Stimulated activated CD4-positive, alpha-beta T cell treated with anti-CD3 and anti-CD28 coated beads, Interleukin-1b, Interleukin-23, amount 100 ng/mL, for 24 hours (primary cell): ENCODE measurements around the gene SSH2.
"Not testable (repeated sequence)": the region's sequence is repeated elsewhere in the genome, so short reads cannot be mapped to it uniquely, and the experiment has no call there.

Source experiments
- DNase-seq, 4 experiments: peaks; one replicate each; pipeline ENCODE4 v3.0.0-alpha.2; 2020; ENCODE audit warnings: low read depth in 4 of 4, low spot score in 1 of 4

The SSH2 gene

GRCh38 chr17:29782917-29783316 lies 147.1 kb downstream of the SSH2 start:
- no peak for DNase-seq

- DNase-seq: not testable (repeated sequence)
These were observed 150.2 kb downstream of the SSH2 start for GRCh38 chr17:29779812-29780190.

DNA sequence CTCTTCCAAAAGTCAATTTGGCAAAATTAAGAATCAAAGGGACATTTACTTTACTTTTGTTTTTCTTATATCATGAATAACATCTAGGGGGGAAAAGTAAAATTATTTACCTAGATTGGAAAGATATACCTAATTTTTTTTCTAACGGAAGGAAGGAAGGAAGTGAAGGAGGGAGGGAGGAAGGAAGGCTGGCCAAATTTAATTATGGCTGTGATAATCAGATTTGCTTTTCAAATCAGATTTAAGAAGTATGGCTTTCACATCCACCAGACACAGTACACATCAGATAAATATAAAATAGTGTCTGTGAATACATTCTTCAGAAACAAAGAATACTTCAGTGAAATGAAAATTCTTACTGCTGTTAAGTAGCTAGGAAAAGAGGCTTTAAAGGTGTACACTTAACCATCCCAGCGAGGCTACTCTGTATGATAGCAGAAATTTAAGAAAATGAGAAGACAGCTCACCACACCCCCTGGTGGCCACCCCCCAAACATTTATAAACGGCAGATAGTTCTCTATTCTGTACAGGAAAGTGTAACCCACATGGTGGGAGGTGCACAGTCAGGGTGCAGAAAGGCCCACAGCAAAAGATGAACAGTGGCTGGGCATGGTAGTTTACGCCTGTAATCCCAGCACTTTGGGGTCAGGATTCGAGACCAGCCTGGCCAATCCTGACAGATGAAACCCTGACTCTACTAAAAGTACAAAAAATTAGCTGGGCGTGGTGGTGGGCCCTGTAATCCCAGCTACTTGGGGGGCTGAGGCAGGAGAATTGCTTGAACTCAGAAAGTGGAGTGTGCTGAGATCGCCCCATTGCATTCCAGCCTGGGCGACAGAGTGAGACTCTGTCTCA lies 150.8 kb downstream of the SSH2 start:
- DNase-seq: peak; percentile 38 to 74 (median 68)

DNA sequence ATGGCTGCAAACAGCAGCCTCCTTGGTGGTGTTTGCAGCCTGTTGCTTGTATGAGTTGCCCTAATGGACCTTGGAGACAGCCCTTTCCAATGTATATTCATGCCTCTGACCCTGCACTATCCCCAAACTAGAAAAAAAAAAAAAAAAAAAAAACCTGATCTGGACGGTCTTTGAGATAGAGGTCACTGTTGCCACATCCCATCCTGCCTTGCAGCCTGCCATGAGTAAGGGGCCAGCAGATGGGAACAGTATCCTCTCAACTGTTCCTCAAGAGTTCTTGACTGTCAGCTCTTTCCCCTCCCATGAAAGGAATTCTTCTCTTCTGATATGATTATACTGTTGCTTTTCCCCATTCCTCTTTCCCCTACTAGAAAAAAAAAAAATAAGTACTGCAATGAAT lies 152.4 kb downstream of the SSH2 start:
- DNase-seq: no peak

DNA sequence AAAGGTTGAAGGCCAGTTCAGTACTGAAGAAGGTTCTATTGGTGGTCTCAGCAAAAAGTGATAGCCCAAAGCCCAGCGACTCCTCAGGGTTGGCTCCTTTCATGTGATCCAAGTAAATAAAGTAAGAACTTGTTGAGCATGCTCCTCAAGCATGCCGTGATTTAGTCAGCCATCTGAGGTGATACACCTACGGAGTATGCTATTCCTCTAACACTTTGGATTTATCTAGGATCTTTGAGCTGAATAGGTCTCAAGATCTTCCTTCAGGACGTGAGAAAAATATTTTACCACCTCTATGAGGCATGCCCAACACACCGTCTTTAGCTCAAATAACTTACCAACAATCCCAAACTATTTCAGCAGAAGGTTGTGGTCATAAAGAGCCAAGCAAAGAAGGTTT lies 154.0 kb downstream of the SSH2 start:
- DNase-seq: no peak

GRCh38 chr17:29772981-29773380 lies 157.0 kb downstream of the SSH2 start:
- DNase-seq: no peak

DNA sequence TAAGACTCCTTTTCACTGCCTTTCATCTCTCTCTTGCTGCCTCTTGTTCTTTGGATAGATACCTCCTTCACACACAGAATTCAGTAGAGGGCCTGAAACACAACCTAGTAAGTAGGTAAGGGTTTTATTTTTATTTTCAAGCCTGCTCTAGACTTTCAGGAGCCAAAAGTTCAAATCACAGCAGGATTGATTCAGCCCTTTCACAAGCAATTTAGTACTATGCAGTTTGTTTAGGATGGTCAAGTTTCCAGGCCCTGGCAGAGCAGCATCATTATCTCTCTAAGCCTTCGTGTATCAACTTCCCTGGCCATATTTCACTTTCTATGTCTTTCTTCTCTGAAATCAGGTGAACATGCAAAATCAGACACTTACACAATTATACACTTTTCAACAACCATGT lies 158.5 kb downstream of the SSH2 start:
- DNase-seq: no peak

DNA sequence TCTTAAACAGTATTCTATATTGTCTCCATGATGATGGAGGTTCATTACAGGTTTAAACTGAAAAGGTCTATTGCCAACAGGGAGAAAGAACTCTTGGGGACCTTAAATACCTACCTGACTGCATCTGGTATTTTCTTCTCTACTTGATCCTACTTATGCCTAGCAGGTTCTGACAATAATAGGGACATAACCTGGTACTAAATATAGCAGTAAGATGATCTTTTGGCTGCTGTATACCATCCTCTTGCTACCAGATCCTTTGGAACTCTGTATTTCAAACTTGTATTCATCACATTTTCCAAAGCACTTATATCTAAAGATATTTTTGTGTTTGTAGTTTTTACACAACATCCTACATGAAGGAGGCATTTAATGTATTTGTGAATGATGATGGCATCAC lies 160.8 kb downstream of the SSH2 start:
- no peak for DNase-seq

DNA sequence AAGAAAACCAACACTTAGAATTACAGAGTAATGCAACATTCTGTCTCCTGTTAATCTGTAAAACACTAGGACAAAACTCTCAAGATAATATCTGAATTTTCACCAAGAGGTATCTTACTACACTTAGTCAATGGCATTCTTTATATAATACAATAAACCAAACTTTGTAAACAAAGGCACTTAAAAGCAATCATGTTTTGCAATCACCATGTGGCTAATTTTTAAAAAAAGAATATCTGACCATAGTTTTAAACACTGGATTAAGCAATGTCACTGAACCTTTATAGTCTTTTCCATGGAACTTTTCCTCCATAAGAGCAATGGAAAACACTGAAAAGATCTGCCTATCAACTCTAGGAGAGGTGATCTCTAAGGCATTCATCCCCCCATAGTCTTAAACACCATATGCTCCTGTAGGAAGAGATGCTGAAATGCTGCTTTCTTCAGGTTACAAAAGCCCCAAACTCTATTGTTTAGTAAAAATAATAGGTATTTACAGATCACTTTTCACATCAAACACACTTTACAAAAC lies 163.2 kb downstream of the SSH2 start:
- no peak for DNase-seq

- no peak for DNase-seq
These were observed 165.3 kb downstream of the SSH2 start for GRCh38 chr17:29764748-29765147.

- no peak for DNase-seq
These were observed 165.8 kb downstream of the SSH2 start for GRCh38 chr17:29764217-29764616.

GRCh38 chr17:29763273-29763672 lies 166.8 kb downstream of the SSH2 start:
- DNase-seq: no peak

DNA sequence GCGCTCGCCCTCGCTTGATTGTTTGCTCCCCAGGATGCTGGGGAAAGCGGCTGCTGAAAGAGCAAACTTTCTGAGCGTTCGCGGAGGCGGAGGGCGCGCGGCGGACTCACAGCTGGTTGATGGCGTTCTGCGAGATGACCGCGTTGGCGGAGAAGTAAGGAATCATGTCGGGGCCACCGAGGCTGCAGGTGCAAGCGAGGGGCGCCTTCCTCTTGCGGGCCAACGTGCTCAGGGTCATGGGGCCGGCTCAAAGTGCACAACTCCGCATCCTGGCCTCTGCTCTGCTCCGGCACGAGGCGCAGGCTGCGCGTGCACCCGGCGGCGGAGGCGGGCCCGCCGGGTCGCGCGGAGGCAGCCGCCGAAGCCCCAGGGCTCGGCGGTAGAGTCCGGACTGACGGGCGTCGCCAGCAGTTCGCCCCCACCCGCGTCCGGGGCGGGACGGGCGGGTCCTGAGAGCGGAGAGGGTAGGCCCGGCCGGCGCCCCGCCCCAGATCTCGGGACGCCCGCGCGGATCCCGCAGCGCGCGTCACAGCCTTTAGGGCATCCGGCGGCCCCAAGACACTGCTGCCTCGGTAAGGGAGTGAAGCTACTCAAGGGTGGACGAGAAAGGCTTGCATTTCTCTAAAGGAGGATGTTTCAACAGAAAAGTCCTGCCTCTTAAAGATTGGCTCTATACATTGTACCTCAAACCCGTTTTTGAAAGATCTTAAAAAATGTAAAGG lies 168.8 kb downstream of the SSH2 start:
- DNase-seq: peak; percentile 66 to 92 (median 81)

- peak; percentile 9 to 27 (median 16) for DNase-seq
These were observed 169.6 kb downstream of the SSH2 start for GRCh38 chr17:29760279-29761039.

DNA sequence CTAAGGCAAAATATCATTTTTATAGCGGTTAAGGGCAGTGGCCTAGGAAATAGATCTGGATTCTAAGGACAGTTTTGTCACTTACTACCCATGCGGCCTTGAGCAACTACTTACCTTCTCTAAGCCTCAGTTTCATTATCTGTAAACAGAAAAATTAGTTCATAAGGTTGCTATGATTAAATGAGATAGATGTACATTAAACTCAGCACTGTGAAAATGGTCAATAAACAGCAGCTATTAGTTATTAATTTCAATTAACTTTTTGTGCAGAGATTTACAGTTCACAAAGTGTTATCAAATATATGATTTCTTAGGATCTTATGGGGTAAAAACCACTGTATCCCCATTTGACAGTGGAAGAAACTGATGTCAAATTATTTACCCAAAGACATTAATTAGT lies 171.8 kb downstream of the SSH2 start:
- no peak for DNase-seq

- DNase-seq: no peak
These were observed 172.2 kb downstream of the SSH2 start for GRCh38 chr17:29757788-29758187.

DNA sequence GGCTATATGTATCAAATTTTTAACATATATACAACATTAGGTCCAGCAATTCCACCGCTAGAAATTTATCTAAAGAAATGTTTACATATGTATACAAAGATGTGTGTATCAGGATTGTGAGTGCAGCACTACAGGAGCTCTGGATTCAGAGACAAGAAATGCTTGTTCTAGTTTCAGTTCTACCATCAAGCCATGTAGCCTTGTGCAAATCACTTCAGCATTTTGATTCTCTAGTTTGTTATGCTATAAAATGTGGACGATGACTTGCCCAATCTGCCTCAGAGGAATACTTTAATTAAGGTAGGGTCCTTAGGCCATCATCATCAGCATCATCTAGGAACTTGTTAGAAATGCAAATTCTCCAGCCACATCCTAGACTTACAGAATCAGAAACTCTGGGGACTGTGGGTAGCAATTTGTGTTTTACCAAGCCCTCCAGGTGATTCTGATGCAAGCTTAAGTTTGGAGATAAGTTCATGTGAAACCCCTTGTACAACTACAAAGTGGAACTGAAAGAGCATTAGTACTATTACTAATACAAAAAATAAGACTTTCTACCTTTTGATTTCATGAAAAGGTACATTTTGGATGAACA lies 176.1 kb downstream of the SSH2 start:
- no peak for DNase-seq

GRCh38 chr17:29749045-29749825 lies 180.8 kb downstream of the SSH2 start:
- no peak for DNase-seq

DNA sequence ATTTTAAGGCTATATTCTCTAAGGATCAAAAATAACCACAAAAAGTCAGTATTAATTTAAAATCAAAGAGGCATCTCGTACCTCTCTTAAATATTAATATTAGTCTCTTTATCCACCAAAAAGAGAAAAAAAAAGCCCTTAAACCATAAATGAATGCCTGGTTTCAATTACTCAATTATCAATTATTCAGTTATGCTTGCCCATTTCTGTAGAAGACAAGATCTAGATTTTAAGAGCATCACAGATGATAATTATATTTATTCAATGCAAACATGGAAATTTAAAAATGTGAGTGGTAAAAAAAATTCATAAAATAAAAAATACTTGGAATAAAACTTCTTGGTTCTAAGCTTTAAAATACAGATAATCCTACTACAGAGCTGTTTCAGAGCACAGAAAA lies 181.6 kb downstream of the SSH2 start:
- DNase-seq: no peak

GRCh38 chr17:29747660-29748059 lies 182.4 kb downstream of the SSH2 start:
- DNase-seq: no peak
